SH-SY5Y (cell line): Measurements from ENCODE around the gene JTB.

Experiments
- GATA2 ChIP-seq: IDR thresholded peaks from 2 replicates; pipeline ENCODE4 v1.6.1; 2011; ENCODE audit warnings: mild to moderate bottlenecking, low read depth, low read length
- GATA3 ChIP-seq: IDR thresholded peaks from 2 replicates; pipeline ENCODE4 v1.6.1; 2011; ENCODE audit warnings: low read depth, mild to moderate bottlenecking, low read length, moderate library complexity

DNA sequence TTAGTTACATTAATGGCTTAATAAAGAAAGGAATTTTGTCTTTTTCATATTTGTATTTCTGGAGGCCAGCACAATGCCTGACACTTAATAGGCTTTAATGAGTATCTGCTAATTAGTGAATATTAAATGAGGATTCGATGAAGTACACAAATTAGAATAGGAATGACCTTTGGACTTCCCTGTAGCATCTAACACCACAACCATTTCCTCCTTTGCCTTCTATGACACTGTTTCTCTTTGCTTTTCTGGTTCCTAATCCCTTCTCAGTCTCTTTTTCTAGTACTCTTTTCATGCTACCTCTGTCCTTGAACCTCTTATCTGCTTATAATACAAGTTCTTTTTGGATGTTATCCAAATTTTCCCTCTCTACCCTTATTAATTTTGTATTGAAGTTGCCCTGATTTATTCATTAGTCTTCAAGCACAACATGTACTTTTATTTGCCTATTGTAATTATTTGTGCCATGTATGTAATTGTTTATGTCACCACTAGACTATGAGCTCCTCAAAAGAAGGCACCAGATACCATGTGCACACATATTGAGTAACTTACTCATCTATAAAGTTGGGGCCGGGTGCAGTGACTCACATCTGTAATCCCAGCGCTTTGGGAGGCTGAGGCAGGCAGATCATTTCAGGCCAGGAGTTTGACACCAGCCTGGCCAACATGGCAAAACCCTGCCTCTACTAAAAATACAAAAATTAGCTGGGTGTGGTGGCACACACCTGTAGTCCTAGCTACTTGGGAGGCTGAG, 36.9 kb upstream of the JTB start:
- TF ChIP-seq GATA2 (no peak), GATA3 (no peak)
